ENCODE data around the gene TBC1D13.

The TBC1D13 gene

GRCh38 chr9:128757602-128758001, 29.5 kb upstream of the TBC1D13 start:
- Histone ChIP-seq H3K4me2 (ENCODE audit: low read length) (no peak overlapping the region), H3K9me2 (replicated peaks; ENCODE audit: control insufficient read depth, low read length) (no peaks in the 10 kb centered on the region), H3K36me3 (ENCODE audit: control insufficient read depth, low read length) (no peaks in the 10 kb centered on the region; the same call in 1 of the 2 replicates), H3K27ac (ENCODE audit: low read depth, low read length) (no peak overlapping the region), H3K9me3 (ENCODE audit: control insufficient read depth, insufficient read depth, low read length) (no peaks in the 10 kb centered on the region), H3K27me3 (ENCODE audit: control insufficient read depth, low read length) (no peaks in the 10 kb centered on the region), H3K79me2 (ENCODE audit: control insufficient read depth, low read length) (no peaks in the 10 kb centered on the region), H3F3A (ENCODE audit: control insufficient read depth, insufficient read depth) (no peaks in the 10 kb centered on the region), H3K4me3 (ENCODE audit: low read length) (no peak overlapping the region), H3K4me1 (ENCODE audit: control insufficient read depth, low read length) (no peaks in the 10 kb centered on the region), H4K20me1 (ENCODE audit: control insufficient read depth, insufficient read depth, low read depth, low read length) (no peaks in the 10 kb centered on the region)
- no peak for TF ChIP-seq EZH2phosphoT487 (IDR thresholded peaks at IDR 0.05; ENCODE audit: borderline replicate concordance, low read length)
- TF ChIP-seq CTCF (IDR thresholded peaks at IDR 0.05; ENCODE audit: low read depth, low read length, poor library complexity, severe bottlenecking) = no peak

GRCh38 chr9:128762671-128763449, 24.2 kb upstream of the TBC1D13 start:
- Histone ChIP-seq H3F3A (ENCODE audit: control insufficient read depth, insufficient read depth) (no peaks in the 10 kb centered on the region), H3K4me2 (ENCODE audit: low read length) (no peak overlapping the region), H3K9me3 (ENCODE audit: control insufficient read depth, insufficient read depth, low read length) (no peaks in the 10 kb centered on the region), H3K36me3 (ENCODE audit: control insufficient read depth, low read length) (no peaks in the 10 kb centered on the region; the same call in 1 of the 2 replicates), H3K4me3 (ENCODE audit: low read length) (no peak overlapping the region), H3K4me1 (ENCODE audit: control insufficient read depth, low read length) (no peaks in the 10 kb centered on the region), H4K20me1 (ENCODE audit: control insufficient read depth, insufficient read depth, low read depth, low read length) (no peaks in the 10 kb centered on the region), H3K27ac (ENCODE audit: low read depth, low read length) (no peak overlapping the region), H3K79me2 (ENCODE audit: control insufficient read depth, low read length) (no peaks in the 10 kb centered on the region), H3K9me2 (replicated peaks; ENCODE audit: control insufficient read depth, low read length) (no peaks in the 10 kb centered on the region), H3K27me3 (ENCODE audit: control insufficient read depth, low read length) (no peaks in the 10 kb centered on the region)
- no peak for TF ChIP-seq EZH2phosphoT487 (IDR thresholded peaks at IDR 0.05; ENCODE audit: borderline replicate concordance, low read length)
- TF ChIP-seq CTCF (IDR thresholded peaks at IDR 0.05; ENCODE audit: low read depth, low read length, poor library complexity, severe bottlenecking) = no peak

- peak; percentile 33 for TF ChIP-seq CTCF (IDR thresholded peaks at IDR 0.05; ENCODE audit: low read depth, low read length, poor library complexity, severe bottlenecking)
- no peak for TF ChIP-seq EZH2phosphoT487 (IDR thresholded peaks at IDR 0.05; ENCODE audit: borderline replicate concordance, low read length)
- Histone ChIP-seq H3K4me2 (ENCODE audit: low read length) (no peak overlapping the region), H3K36me3 (ENCODE audit: control insufficient read depth, low read length) (no peaks in the 10 kb centered on the region; the same call in 1 of the 2 replicates), H3K4me1 (ENCODE audit: control insufficient read depth, low read length) (no peaks in the 10 kb centered on the region), H3K79me2 (ENCODE audit: control insufficient read depth, low read length) (no peaks in the 10 kb centered on the region), H3K27me3 (ENCODE audit: control insufficient read depth, low read length) (no peaks in the 10 kb centered on the region), H3K9me2 (replicated peaks; ENCODE audit: control insufficient read depth, low read length) (no peaks in the 10 kb centered on the region), H4K20me1 (ENCODE audit: control insufficient read depth, insufficient read depth, low read depth, low read length) (no peaks in the 10 kb centered on the region), H3F3A (ENCODE audit: control insufficient read depth, insufficient read depth) (no peaks in the 10 kb centered on the region), H3K4me3 (ENCODE audit: low read length) (no peak overlapping the region), H3K9me3 (ENCODE audit: control insufficient read depth, insufficient read depth, low read length) (no peaks in the 10 kb centered on the region), H3K27ac (ENCODE audit: low read depth, low read length) (no peak overlapping the region)
Observed at GRCh38 chr9:128764361-128764760, 22.7 kb upstream of the TBC1D13 start.
